ENCODE measurements around the gene NUP210L.

Gene NUP210L

DNA sequence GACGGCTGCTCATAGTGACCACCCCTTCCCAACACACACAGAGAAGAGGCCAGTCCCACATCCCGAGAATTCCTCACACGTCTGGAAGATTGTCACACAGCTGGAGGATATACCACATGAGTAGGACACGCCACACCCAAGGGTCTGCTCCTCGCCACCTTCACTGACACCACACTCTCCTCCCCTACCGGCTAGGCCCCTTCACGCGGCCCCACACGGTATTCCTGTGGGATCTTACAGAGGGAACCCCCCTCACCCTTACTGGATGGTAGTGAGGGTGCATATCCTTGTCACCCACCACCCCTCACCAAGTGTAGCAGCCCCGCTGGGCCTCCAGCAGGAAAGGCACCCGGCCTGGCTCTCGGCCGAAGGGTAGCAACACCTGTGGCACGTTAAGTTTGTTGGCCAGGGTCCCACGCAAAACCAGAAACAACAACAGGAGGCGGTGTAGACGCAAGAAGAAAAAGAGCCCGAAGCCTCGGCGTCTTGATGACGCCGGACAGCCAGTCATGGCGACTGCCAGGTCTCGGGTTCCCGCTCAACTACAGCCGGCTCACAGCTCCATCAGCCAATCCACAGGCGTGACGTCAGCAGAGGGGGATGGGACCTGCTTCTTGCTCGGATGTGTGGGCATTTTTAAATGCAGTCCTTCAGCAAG is at the start of gene NUP210L:
TSS of gene NUP210L (minus strand) at position 540 of the 658 bp plus-strand sequence.
- no peak for DNase-seq

DNA sequence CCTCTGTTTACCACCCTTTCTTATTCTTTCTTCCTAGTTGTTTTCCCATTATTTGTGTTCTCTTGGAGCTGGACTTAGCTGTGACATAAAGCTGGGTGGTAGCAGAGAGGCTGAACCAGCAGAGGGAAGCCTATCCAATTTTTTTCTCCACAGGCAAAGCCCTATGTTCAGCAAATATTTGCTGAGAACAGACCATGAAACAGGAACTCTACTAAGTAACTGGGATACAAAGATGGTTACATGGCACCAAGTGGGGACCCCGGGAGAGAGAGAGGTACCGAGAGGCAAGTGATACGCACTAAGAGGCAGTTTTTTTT is 44.6 kb upstream of the NUP210L start:
- no peak for DNase-seq

- peak in 1 of 2 donors; percentile 41 for DNase-seq
These were observed 44.1 kb upstream of the NUP210L start for GRCh38 chr1:154198756-154199562.

DNA sequence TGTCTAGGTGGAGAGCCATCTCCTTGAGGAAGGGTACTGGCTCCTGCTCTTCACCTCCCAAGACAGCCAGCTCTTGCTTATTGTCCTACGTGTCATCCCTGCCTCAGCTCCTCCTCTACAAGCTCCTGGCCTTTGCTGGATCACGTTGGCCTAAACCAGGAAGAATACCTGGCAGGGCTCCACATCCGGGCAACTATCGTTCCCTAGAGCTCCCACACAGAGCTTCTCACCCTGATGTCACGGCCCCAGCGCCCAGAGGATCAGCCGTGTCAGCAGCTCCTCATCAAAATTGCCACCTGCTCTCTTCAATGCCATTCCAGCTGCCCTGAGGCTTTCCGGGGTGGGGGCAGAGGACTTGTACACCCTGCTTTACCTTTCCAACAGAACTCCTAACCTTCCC is 38.9 kb upstream of the NUP210L start:
- DNase-seq, result no peak

GRCh38 chr1:154192476-154192875 is 37.6 kb upstream of the NUP210L start:
- no peak for DNase-seq

GRCh38 chr1:154191990-154192461 is 37.2 kb upstream of the NUP210L start, which contains the start of gene TPM3:
Gene TPM3 (minus strand): TSS chr1:154192100. CDS start chr1:154192018, 82 bp downstream.
- DNase-seq, result no peak

DNA sequence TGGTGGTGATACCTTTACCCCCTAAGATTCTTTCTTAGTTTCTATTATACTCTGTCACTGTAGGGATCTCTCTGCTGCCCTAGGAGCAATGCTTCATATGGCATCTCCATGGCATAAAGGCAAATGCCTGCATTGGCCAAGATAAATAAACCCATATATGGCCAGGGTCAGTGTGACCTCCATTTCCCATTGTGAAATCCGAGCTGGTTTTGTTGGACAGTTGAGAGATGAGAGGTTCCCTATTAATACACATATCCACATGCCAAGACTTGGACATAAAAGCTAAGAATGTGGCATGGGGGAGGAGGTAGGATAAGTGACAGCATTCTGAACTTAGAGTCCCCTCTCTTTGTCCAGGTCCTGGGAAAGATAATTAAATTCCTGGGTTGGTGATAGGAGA is 35.7 kb upstream of the NUP210L start:
- no peak for DNase-seq

DNA sequence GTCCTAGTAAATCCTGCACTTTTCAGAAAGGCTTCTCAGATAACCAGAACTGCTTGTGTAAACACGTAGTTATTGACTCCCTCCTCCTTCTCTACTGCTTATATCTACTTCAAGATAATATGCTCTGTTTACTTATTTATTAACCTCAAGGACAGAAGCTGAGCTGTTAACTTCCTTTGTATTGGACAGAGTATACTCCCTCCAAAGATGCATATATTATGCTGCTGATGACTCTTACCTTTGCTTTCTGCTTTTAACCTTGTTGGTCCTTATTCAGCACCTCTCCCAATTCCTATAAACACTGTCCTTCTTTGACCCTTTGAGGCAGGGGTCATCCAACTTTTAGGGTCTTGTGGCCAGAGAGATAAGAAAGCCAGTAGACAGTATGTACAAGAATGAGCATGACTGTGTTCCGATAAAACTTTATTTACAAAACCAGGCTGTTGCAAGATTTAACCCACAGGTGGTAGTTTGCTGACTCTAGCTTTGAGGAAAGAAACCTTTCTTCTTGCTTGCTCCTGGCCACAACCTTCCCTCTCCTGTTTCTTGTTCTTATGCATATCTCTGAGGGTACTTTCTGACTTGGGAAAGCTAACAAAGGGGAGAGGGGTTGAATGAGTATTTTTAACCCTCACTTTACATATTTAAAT is 32.1 kb upstream of the NUP210L start:
- DNase-seq, result no peak

DNA sequence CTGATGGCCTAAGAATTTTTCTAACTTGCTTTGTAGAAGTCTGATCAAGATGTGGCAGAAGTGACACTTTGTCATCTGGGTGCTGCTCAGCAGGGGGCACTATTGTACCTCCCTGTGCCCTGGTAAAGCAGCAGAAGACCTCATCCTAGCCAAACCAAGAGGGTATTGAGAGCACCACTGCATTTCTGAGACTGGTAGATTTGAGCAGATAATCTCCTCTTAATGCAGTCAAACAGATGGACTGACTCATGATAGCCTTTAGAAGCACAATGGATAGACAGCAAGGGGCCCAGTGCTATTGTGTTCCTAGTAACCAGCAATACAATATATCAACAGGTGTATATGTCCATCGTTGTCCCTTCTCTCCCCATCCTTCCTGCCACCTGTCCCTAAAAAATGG is 31.3 kb upstream of the NUP210L start:
- DNase-seq, result peak; percentile 69 to 70

DNA sequence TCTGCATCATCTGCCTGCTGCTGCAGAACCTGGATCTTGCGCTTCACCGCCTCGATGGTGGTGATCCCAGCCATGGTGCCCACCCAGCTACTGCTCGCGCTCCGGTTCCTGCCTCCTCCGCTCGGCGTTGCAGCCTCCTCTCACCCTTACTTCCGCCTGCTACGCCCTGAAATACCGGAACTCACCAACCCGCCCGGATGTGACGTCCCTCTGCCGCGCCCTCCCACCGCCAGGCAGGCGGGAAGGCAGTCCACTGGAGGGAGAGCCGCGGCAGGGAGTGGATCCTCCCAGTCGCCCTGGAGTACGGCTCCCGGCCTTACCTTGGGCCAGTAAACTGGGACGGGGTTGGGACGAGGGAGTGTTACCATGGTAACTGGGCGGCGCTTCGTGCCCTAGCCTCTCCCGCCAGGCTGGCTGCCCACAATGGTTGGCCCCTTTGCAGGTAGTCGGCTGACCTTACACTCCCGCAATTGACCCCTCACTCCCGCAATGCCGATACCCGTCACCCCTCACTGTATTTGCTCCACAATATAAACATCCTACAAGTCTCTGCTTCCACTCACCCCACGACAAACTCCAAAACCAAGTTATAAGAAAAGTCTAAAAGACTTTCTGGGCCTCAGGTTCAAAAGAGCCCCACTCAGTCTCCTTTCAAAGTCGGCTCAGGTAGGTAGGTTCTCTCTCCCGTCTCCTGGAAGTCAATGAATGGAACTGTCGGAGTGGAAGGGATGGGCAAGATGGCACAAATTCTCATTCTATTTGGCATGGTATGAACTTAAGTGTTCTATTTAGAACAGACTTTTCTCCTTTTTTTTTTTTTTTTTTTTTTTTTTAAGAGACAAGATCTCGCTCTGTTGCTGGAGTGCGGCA is 28.4 kb upstream of the NUP210L start:
- DNase-seq, result peak; percentile 93

DNA sequence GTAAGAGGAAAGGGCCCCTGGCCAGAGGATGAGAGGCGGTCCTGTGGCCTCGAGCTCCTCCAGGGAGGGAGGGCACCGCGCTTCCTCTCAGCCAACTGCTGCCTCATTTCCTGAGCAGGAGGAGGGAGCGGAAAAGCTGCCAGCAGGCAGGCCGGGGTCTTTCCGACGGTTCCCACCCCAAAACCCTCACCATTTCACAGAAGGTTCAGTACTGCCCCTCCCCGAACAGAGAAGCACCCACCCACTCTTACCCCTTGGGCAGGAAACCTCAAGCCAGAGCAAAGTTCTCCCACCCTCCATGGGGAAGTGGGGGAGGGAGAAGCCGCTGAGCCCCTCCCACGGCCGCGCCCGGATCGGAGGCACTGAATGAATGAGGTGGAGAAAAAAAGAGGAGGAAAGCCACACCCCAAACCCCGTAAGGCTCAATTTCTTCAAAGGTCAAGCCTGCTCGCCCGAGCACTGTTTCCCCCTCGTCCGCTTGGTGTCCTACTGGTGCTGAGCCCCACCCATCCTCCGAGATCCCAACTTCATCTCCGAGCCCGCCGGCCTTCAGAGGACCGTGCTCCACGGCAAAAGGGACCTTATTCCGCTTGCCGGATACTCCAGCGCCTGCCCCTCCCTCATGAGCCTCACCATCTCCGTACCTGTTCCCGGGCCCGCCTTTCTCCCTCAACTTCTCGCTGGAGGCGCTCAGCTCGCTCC is 27.6 kb upstream of the NUP210L start:
- peak; percentile 66 to 67 for DNase-seq

DNA sequence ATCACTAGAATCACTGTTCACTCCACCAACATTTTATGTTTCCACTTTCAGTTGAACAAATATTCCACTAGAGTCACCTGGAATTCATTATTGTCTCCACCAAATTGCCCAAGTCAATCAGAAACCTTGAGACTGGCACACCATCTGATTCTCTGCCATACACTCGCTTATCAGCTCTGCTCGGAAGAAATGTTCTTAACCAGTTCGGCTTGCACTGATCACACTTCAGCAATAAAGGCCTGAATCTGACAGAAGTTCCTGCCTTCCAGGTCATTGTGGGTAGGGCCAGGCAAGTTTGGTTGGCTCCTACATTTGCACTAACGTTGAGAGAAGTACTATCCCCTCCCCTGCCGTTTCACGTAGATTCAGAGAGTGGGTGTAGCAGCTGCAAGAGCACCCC is 27.1 kb upstream of the NUP210L start:
- no peak for DNase-seq

DNA sequence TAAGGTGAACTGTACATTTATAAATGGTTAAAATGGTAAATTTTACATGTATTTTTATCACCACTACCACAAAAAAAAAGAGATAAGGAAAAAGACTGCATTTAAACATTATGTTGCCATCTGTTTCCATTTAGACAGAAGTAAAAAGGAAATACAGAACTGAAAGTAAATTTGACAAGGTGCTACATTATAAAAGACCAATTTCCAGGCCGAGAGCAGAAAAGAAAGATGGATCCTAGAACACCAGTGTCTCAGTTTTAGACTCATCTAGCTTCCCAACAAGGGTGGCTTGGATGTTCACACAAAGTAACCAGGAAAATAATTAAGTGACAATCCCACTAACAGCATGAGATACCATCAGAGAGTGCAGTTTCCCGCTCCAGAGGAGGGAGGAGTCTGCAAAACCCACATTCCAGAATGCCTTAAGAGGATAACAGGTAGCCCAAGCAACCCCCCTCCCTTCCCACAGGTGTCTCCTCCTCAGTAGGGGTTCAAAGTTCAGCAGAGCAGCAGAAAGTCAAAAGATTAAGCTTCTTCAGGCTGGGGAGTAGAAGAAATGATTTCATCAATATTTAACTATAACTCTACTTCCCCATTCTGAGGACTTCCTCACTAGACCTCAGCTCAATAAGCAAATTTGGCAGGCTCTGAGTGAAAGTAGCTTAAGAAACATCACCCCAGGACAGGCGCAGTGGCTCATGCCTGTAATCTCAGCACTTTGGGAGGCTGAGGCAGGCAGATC is 25.2 kb upstream of the NUP210L start:
- no peak for DNase-seq

DNA sequence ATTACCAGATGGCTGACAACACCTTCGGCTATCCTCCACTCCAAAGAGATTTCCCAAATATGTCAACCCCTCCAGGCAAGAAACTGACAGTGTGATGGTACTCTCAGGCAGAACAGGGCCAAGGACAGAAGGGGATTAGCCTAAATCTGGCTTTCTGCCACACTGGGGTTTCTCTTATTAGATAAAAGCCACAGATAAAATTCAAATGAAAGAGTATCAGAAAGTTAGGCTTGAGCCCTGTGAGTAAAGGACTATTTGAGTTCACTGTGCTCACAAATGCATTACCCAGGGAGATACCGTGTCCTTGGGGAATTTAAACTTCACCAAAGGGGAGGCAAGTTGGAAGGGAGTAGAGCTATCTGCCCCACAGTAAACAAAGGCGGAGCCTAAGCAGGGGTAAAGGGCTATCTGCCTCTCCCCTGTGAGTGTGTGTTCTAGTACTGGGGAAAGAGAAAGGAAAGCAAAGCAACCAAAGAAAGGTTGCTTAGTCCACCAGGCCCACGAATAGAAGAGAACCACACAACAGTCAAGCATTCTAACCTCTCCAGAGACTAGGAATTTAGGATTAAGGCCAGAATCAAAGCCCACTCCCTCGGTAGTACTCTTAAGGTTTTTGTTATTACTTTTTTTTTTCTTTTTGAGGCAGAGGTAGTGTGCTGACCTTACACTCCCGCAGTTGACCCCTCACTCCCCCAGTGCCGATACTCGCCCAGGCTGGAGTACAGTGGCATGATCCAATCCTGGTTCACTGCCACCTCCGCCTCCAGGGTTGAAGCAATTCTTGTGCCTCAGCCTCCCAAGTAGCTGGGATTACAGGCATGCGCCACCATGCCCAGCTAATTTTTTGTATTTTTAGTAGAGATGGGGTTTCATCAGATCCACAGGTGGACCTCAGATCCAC is 24.3 kb upstream of the NUP210L start:
- no peak for DNase-seq

GRCh38 chr1:154178013-154178412 is 23.1 kb upstream of the NUP210L start:
- DNase-seq, result no peak

DNA sequence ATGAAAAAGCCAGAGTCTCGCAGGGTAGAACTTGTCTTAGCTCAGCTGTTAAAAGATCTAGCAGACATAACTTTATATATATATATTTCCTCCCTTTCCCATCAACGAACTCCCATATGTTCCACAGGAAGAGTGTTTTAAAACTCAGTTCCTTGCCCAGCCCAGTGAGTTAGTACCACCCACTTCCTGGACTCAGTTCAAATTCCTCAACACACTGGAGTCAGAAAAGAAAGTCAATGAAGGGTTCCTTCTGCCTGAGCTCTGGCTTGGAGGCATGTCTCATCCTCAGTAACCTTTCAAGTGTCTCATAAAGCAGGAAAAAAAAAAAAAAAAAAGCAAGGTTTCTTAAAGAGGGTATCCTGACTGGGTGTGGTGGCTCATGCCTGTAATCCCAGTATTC is 21.5 kb upstream of the NUP210L start:
- DNase-seq, result no peak

- DNase-seq, result no peak
These were observed 19.8 kb upstream of the NUP210L start for GRCh38 chr1:154174654-154175053.

GRCh38 chr1:154171880-154172279 is 17.0 kb upstream of the NUP210L start:
- no peak for DNase-seq

DNA sequence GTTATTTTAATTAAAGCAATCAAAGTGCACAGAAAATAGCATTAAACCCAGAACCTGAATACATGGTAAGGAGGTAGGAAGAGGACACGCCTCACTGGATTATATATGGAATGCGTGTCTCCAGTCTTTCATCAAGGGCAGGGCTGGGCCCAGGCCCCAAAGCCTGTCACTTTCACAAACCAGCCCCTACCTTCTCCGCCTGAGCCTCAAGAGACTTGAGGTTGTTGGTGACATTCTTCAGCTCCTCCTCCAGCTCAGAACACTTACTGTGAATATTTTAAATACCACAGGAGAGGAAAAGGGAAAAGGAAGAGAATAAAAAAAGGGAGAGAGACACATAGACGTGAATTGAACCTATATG is 16.3 kb upstream of the NUP210L start:
- no peak for DNase-seq

DNA sequence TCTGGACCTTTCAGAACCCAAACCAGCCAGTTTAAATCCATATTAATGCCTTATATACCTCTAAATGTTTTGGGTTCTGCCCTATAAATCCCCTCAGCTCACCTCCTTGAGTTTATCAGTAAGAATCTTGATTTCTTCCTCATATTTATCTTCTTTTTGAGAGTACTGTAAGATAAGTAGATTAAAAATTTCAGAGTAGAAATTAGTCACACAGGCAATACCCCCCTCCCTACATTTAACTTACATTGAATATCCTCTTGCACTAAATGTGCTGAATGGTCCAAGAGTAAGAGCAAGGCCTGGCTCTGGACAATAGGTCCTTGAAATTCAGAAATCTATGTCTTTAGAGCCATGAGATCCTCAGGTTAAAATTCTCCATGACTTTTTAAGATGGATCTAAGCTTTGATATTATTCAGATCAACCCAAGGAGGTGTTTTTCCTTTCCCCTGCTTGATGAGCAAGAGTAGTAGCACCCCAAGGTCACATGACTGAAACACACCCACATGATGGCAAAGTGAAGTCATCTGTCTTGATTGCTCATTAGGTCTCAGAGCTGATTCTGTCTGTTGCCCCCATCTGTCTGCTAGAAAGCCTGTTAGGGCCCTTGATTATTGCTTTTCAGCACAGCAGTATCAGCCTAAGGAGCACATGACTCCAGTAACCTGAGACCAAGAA is 15.8 kb upstream of the NUP210L start:
- DNase-seq, result peak; percentile 31 to 53

All from stimulated activated CD4-positive, alpha-beta T cell treated with anti-CD3 and anti-CD28 coated beads, Interleukin-2, amount 100 ng/mL, for 48 hours (primary cell).